ENCODE data around the gene C20orf96.
"Not testable (repeated sequence)": the region's sequence is repeated elsewhere in the genome, so short reads cannot be mapped to it uniquely, and the experiment has no call there.

Gene C20orf96, protein sequence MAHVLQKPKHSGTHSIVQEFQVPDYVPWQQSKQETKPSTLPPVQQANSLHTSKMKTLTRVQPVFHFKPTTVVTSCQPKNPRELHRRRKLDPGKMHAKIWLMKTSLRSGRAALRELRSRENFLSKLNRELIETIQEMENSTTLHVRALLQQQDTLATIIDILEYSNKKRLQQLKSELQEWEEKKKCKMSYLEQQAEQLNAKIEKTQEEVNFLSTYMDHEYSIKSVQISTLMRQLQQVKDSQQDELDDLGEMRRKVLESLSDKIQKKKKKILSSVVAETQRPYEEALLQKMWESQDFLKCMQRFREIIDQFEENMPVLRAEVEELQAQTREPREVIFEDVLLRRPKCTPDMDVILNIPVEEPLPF
- total RNA-seq: 0.17 to 1.0 (median 0.39) reads per million in 3 donors

- Histone ChIP-seq H3K36me3 (ENCODE audit: control insufficient read depth, insufficient read depth, low read length) (no peaks in the 10 kb centered on the region), H3K4me1 (ENCODE audit: control insufficient read depth, insufficient read depth, low read length, poor library complexity, severe bottlenecking) (peaks cover 20% of the 10 kb centered on the region), H3K9me3 (ENCODE audit: control insufficient read depth, low read length) (no peaks in the 10 kb centered on the region), H3K27ac (ENCODE audit: insufficient read depth, low read length, poor library complexity, severe bottlenecking) (peak within 1 kb of the TSS; percentile 44), H3K27me3 (replicated peaks; ENCODE audit: control insufficient read depth, insufficient read depth, low read length, poor library complexity, severe bottlenecking) (no peaks in the 10 kb centered on the region), H3K4me3 (ENCODE audit: insufficient read depth, low read depth, low read length, poor library complexity, severe bottlenecking) (peak within 1 kb of the TSS; percentile 61)
- peak; percentile 66 to 82 (median 77) for DNase-seq
Observed at GRCh38 chr20:290084-290831, at the start of gene C20orf96. Gene C20orf96 (minus strand): TSS chr20:290750. CDS start chr20:290610, 140 bp downstream.

- H3K9me3 ChIP-seq (ENCODE audit: control insufficient read depth, low read length); H3K36me3 ChIP-seq (ENCODE audit: control insufficient read depth, insufficient read depth, low read length); DNase-seq; H3K4me1 ChIP-seq (ENCODE audit: control insufficient read depth, insufficient read depth, low read length, poor library complexity, severe bottlenecking); H3K27me3 ChIP-seq (replicated peaks; ENCODE audit: control insufficient read depth, insufficient read depth, low read length, poor library complexity, severe bottlenecking); H3K4me3 ChIP-seq (ENCODE audit: insufficient read depth, low read depth, low read length, poor library complexity, severe bottlenecking); H3K27ac ChIP-seq (ENCODE audit: insufficient read depth, low read length, poor library complexity, severe bottlenecking): not testable (repeated sequence)
Observed at GRCh38 chr20:336040-336439, 45.5 kb upstream of the C20orf96 start.

DNA sequence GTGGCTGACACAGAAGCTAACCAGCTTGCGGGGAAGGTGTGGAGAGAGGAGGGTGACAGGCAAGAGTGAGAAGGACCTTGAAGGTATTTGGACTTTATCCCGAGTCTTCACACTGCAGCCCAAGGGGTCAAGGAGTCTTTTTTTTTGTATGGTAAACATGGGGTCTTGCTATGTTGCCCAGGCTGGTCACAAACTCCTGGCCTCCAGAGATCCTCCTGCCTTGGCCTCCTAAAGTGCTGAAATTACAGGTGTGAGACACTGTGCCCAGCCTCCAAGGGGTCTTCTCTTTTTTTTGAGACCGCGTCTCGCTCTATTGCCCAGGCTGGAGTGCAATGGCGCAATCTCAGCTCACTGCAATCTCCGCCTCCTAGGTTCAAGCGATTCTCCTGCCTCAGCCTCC is 44.0 kb upstream of the C20orf96 start:
- no peak for DNase-seq
- Histone ChIP-seq H3K27me3 (replicated peaks; ENCODE audit: control insufficient read depth, insufficient read depth, low read length, poor library complexity, severe bottlenecking) (no peaks in the 10 kb centered on the region), H3K4me3 (ENCODE audit: insufficient read depth, low read depth, low read length, poor library complexity, severe bottlenecking) (no peak overlapping the region), H3K27ac (ENCODE audit: insufficient read depth, low read length, poor library complexity, severe bottlenecking) (no peak overlapping the region), H3K36me3 (ENCODE audit: control insufficient read depth, insufficient read depth, low read length) (no peaks in the 10 kb centered on the region), H3K9me3 (ENCODE audit: control insufficient read depth, low read length) (no peaks in the 10 kb centered on the region), H3K4me1 (ENCODE audit: control insufficient read depth, insufficient read depth, low read length, poor library complexity, severe bottlenecking) (no peaks in the 10 kb centered on the region)

DNA sequence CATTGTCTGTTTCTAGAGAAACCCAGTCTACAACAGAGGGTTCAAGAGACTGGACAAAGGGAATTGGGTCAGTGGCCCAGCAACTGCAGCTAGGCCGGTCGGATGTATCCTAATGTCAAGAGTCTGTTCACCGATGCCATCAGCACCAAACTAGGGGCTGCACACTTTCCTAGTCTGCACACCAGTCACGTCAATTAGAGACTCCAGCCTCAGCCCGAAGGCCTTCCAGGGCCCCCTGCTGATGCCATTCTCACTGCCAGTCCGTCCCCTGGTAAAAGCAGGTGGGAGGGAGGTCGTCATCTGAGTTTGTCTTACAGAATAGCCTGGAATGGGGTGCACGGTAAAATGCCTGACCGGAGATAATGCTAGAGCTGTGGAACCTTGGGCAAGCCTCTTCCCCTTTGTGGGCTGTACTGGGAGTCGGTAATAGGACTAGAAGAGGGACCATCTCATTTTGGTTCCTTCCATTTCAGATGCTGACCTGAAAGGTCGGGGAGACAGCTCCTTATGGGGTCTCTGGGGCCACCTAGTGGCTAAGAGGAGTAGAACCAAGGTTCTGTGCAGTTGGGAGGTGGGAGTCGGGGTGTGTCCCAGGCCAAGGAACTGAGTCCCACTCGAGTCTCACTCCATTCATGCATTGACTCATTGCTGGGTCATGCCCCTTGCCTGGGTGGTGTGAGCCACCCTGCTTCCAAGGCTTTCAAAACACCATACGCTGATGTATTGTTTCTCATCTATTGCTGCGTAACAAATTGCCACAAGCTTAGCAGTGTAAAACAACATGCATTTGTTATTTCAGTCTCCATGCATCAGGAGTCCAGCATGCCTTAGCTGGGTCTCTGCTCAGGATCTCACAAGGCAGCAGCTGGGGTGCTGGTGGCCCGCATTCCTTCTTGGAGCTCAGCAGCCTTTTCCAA is 39.9 kb upstream of the C20orf96 start:
- H3K27me3 ChIP-seq (replicated peaks; ENCODE audit: control insufficient read depth, insufficient read depth, low read length, poor library complexity, severe bottlenecking): no peaks in the 10 kb centered on the region
- peaks cover 15% of the 10 kb centered on the region for H3K4me1 ChIP-seq (ENCODE audit: control insufficient read depth, insufficient read depth, low read length, poor library complexity, severe bottlenecking)
- H3K9me3 ChIP-seq (ENCODE audit: control insufficient read depth, low read length): no peaks in the 10 kb centered on the region
- no peak overlapping the region for H3K4me3 ChIP-seq (ENCODE audit: insufficient read depth, low read depth, low read length, poor library complexity, severe bottlenecking)
- no peak overlapping the region for H3K27ac ChIP-seq (ENCODE audit: insufficient read depth, low read length, poor library complexity, severe bottlenecking)
- DNase-seq: peak; percentile 36 to 44 (median 41)
- no peaks in the 10 kb centered on the region for H3K36me3 ChIP-seq (ENCODE audit: control insufficient read depth, insufficient read depth, low read length)

- Histone ChIP-seq H3K27ac (ENCODE audit: insufficient read depth, low read length, poor library complexity, severe bottlenecking) (no peak overlapping the region), H3K4me1 (ENCODE audit: control insufficient read depth, insufficient read depth, low read length, poor library complexity, severe bottlenecking) (peaks cover 17% of the 10 kb centered on the region), H3K4me3 (ENCODE audit: insufficient read depth, low read depth, low read length, poor library complexity, severe bottlenecking) (no peak overlapping the region), H3K27me3 (replicated peaks; ENCODE audit: control insufficient read depth, insufficient read depth, low read length, poor library complexity, severe bottlenecking) (no peaks in the 10 kb centered on the region), H3K36me3 (ENCODE audit: control insufficient read depth, insufficient read depth, low read length) (no peaks in the 10 kb centered on the region), H3K9me3 (ENCODE audit: control insufficient read depth, low read length) (no peaks in the 10 kb centered on the region)
- DNase-seq: no peak
Observed at GRCh38 chr20:329851-330232, 39.3 kb upstream of the C20orf96 start.

GRCh38 chr20:328975-329695 is 38.6 kb upstream of the C20orf96 start:
- Histone ChIP-seq H3K4me3 (ENCODE audit: insufficient read depth, low read depth, low read length, poor library complexity, severe bottlenecking) (no peak overlapping the region), H3K27ac (ENCODE audit: insufficient read depth, low read length, poor library complexity, severe bottlenecking) (no peak overlapping the region), H3K9me3 (ENCODE audit: control insufficient read depth, low read length) (no peaks in the 10 kb centered on the region), H3K36me3 (ENCODE audit: control insufficient read depth, insufficient read depth, low read length) (no peaks in the 10 kb centered on the region), H3K27me3 (replicated peaks; ENCODE audit: control insufficient read depth, insufficient read depth, low read length, poor library complexity, severe bottlenecking) (no peaks in the 10 kb centered on the region), H3K4me1 (ENCODE audit: control insufficient read depth, insufficient read depth, low read length, poor library complexity, severe bottlenecking) (peaks cover 23% of the 10 kb centered on the region)
- DNase-seq: no peak

- H3K4me3 ChIP-seq (ENCODE audit: insufficient read depth, low read depth, low read length, poor library complexity, severe bottlenecking): no peak overlapping the region
- H3K27me3 ChIP-seq (replicated peaks; ENCODE audit: control insufficient read depth, insufficient read depth, low read length, poor library complexity, severe bottlenecking): no peaks in the 10 kb centered on the region
- H3K9me3 ChIP-seq (ENCODE audit: control insufficient read depth, low read length): no peaks in the 10 kb centered on the region
- H3K36me3 ChIP-seq (ENCODE audit: control insufficient read depth, insufficient read depth, low read length): no peaks in the 10 kb centered on the region
- DNase-seq: no peak
- no peak overlapping the region for H3K27ac ChIP-seq (ENCODE audit: insufficient read depth, low read length, poor library complexity, severe bottlenecking)
- H3K4me1 ChIP-seq (ENCODE audit: control insufficient read depth, insufficient read depth, low read length, poor library complexity, severe bottlenecking): peaks cover 23% of the 10 kb centered on the region
Observed at GRCh38 chr20:328027-328974, 37.8 kb upstream of the C20orf96 start.

DNA sequence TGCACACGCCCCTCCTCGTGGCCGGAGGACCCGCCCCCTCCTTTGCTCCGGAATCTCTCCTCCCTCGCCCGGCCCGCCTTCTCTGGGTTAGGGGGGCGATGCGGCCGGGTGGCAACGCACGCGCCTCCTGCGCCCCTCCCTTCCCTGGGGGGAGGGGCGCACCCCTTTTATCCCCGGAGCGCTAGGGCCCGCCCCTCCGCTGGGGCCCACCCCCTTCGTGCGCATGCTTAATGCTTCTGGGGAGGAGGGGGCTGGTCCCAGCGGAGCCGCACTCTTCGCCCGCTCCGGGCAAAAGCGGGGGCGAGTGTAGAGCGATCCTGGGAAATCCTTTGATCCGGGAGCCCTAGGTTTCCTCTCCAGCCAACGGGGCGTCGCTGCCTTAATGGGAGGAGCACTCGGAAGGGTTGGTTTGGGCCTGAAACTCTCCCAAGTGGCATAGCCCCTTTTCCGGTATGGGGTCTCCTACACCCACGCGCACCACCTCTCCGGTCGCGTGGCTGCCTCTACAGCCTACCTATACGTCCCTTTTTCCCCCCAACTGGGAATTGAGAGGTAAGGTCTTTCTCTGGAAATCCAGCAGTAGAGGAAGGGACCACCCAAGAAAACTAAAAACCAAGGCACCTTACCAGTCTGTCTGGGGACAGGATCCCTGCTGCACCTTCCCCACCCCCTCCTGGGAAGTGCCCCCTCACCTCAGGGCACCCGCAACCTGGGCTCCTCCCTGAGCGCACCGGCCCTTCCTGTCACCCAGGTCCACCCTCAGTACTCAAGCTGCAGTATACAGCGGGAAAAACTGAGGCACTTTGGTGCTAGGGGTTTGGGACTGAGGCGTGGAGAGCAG is 36.9 kb upstream of the C20orf96 start:
- no peaks in the 10 kb centered on the region for H3K36me3 ChIP-seq (ENCODE audit: control insufficient read depth, insufficient read depth, low read length)
- H3K4me1 ChIP-seq (ENCODE audit: control insufficient read depth, insufficient read depth, low read length, poor library complexity, severe bottlenecking): peaks cover 23% of the 10 kb centered on the region
- H3K4me3 ChIP-seq (ENCODE audit: insufficient read depth, low read depth, low read length, poor library complexity, severe bottlenecking): peak overlapping the region; percentile 43
- H3K27ac ChIP-seq (ENCODE audit: insufficient read depth, low read length, poor library complexity, severe bottlenecking): peak overlapping the region; percentile 45
- no peaks in the 10 kb centered on the region for H3K9me3 ChIP-seq (ENCODE audit: control insufficient read depth, low read length)
- H3K27me3 ChIP-seq (replicated peaks; ENCODE audit: control insufficient read depth, insufficient read depth, low read length, poor library complexity, severe bottlenecking): no peaks in the 10 kb centered on the region
- peak; percentile 48 to 58 (median 52) for DNase-seq
